HG03457 (cell line): ENCODE data around the gene PPA2.
A peak's percentile ranks its signal among the peaks of the same experiment; 100 is the strongest.

Experiments
- ATAC-seq: cut with Tn5 transposase; IDR thresholded peaks from one replicate; pipeline ENCODE4 v1.9.1; 2021; ENCODE audit warnings: moderate number of reproducible peaks; ENCODE audit not compliant: unreplicated experiment

The PPA2 gene

DNA sequence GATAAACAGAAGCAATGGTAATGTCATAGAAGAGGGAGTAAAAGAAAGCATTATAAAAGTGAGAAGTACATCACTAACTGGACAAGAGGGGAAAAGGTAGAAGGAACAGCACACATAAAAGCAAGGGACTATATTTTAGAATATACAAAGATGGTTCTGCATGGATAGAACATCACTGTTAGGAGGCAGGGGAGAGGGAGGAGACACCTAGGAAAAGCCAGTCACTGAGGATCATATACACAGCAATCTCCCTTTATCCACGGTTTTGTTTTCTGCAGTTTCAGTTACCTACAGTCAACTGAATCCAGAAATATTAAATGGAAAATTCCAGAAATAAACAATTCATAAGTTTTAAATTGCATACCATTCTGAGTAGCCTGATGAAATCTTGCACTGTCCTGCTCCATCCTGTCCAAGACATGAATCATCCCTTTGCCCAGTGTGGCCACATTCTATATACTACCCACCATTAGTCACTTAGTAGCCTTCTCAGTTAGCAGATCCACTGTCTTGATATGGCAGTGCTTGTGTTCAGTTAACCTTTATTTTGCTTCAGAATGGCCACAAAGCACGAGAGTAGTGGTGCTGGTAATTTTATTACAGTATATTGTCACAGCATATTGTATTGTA lies 74.2 kb downstream of the PPA2 start:
- no peak for ATAC-seq

- no peak for ATAC-seq
Observed at GRCh38 chr4:105392858-105393257, 81.0 kb downstream of the PPA2 start.

DNA sequence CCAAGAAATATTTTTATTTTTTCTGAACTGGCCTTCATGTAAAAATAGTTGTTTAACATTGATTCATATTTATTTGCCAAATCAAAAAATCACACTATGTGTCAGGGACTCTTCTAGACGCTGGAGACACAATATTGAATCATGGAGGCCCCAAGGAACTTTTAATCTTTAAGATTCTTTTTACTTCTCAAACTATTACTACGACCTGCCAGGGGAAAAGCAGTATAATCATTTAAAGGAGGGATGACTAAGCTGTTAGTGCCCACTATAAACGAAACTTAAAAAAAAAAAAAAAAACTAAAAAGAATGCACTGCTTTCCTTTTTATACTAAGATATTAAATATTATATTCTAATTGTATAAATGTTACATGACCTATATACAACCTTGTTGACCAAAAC lies 84.7 kb downstream of the PPA2 start:
- no peak for ATAC-seq

GRCh38 chr4:105387466-105387865 lies 86.4 kb downstream of the PPA2 start:
- no peak for ATAC-seq

GRCh38 chr4:105386012-105386411 lies 87.8 kb downstream of the PPA2 start:
- no peak for ATAC-seq

- no peak for ATAC-seq
Observed at GRCh38 chr4:105374071-105374470, 99.8 kb downstream of the PPA2 start.

GRCh38 chr4:105373324-105373723 lies 100.5 kb downstream of the PPA2 start:
- ATAC-seq: no peak

DNA sequence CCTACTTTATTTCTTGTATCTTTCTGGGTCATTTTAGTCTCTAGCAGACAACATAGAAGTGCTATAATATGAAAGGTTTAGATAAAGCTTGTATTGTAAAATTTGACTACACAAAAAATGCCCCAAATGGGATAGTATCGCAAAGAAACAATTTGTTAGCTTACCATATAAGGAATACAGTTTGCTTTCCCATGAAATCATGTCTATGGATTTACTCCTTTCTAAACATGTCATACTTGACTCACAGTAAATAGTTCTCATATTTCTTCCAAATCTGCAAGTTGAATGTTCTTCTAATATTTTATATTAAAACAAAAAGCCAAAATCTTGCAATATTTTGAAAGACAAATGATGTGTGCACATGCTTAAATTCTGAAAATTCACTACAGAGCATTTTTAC lies 103.9 kb downstream of the PPA2 start:
- no peak for ATAC-seq

GRCh38 chr4:105361053-105361452 lies 112.8 kb downstream of the PPA2 start:
- ATAC-seq: no peak

DNA sequence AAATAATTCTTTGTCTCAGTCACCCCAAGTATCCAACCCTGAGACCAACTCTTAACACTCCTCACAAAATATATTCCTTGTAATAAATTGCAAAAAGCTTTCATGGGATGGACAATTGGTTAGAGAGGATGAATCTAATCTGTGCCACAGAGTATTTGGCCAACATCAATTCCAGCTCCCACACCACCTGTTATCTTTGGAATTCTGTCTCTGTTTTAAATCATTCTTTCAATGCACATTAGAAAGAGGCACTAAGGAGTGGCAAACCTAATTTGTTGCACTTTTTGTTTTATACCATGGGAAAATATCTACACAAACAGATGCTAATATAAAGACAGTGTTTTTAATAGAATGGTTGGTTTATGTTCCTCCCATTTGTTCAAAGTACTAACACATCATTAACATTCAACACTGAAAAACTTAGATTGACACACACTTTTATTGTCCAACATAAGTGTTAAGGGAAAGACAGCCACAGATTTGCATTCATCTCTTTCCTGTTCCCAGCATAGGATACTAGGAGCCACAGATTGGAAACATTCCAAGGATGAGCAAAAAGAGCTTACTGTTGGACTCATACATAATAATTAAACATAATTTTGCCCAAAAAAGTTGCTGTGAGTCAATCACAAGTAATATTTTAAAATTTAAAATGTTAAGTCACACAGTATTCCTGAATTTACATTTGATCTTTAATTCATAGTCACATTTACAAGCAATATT lies 116.4 kb downstream of the PPA2 start:
- no peak for ATAC-seq

GRCh38 chr4:105356194-105356593 lies 117.7 kb downstream of the PPA2 start:
- no peak for ATAC-seq

DNA sequence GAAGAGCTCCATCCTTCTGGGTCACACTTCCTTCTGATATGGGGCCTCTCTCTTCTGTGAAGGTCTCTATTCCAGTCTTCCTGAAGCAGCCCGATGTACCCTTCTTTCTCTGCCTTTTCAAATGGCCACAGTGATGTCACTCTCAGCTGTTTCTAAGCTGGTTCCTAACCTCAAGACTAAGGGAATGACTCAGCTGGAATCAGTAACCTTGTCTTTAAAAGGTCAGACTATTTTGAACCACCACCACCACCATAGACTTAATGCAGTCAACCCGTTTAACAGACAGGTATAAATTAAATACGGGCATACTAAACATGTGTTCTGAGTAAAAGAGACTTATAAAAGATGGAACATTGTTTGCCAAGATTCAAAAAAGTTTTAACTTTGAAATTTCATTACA lies 121.0 kb downstream of the PPA2 start:
- ATAC-seq: peak; percentile 83

- ATAC-seq: no peak
Observed at GRCh38 chr4:105351861-105352260, 122.0 kb downstream of the PPA2 start.

DNA sequence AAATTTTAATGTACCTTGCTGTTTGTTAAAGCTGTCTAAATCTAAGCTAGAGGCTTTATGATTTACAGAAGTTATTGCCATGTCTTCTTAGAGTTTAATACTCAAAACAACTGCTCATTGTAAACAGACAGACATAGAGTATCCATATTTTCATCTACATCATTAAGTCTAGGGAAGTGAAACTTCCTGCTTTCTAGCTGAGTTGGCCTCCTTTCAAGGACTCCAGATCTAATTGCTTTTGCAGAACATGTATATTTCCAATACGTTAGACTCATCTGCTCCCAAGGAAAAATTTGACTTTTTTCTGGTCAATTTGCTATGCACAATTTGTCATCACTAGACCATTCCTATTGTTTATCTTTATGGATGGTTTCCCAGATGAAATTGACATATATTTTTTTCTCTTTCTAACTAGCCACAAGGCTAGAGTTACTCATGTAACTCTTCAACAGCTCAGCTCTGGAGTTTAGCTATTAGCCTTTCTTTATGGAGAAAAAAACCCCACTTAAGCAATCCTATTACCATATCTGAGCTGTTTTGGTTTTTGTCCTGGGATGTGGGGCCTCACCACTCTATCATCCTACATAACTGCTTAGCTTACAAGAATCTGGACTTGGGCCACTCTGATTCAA lies 122.9 kb downstream of the PPA2 start:
- no peak for ATAC-seq

DNA sequence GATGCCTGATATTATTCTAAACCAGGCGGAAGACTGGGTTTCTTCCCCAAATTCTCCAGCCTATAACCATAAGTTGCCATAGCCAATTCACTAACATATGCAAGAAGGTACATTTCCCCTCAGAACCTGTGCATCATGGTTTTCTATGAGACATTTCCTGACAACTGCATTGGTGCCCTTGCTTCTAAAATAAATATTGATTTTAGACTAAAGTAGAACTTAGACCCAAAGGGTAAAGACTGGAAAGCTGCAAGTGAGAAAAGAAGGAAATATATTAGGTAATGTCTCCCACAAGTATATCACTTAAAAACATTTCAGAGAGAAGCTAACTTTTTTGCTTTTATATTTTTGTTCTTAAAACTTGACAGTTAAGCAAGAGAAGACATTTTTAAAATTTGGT lies 125.1 kb downstream of the PPA2 start:
- no peak for ATAC-seq

DNA sequence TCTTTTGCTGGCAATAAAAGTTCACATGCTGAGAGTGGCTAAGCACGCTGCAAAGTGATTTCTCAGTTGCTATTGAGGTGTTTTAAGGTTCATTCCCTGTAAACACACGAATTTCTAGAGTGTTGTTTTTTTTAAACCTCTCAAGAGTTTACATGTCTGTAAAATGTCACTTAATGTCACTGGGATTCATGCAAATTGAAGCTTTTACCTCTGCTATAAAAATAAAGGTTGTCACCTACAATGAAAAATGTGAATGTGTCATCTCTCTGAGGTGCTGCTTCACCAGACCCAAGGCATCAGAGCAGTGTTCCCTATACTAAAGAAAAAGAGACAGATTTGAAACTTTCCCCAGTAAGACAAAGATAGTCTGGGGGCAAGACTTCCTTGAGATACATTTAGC lies 127.0 kb downstream of the PPA2 start:
- no peak for ATAC-seq

- ATAC-seq: no peak
Observed at GRCh38 chr4:105345838-105346237, 128.0 kb downstream of the PPA2 start.

DNA sequence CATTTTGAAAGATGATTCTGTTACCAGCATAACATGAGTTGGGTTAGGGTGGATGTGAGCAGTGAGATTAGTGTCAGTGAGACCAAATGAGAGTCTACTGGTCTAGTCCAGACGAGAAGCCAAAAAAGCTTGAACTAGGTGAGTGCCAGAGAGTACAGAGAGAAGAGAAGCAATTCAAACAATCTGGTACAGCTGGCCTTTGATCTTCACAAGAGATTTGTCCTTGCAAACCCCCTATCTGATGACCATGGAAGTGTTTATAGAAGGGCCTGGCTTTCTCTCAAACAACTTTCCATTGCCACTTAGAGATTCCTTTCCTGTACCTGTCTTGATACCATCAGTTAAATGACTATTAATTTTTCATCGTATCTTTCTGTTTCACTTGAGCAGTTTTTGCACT lies 128.5 kb downstream of the PPA2 start:
- ATAC-seq: no peak

DNA sequence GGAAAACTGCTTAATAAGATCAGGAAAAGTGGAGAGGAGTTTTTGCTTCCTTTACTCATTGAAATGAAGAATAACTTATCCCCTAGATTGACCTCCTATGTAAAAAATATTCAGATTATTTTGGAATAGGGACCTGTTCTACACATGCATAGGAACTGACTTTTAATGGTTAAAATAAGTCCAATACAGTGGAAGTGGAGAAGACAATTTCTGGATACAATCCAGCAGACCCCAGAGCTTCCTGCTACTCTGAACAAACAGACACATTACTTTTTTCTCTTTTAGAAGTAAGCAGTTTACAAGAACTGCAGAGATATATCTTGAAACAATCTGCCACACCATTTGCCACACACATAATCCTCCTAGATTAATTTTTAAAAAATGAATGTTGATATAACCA lies 129.7 kb downstream of the PPA2 start:
- no peak for ATAC-seq

- no peak for ATAC-seq
Observed at GRCh38 chr4:105343146-105343931, 130.5 kb downstream of the PPA2 start.

- no peak for ATAC-seq
Observed at GRCh38 chr4:105329081-105329480, 144.8 kb downstream of the PPA2 start.

GRCh38 chr4:105327956-105328355 lies 145.9 kb downstream of the PPA2 start:
- ATAC-seq: no peak
